HCT116 (cell line): ENCODE data around the gene C8A. TPM values are rescaled to one million over a fixed set of nuclear protein-coding genes. Genes with fewer than 3 reads are reported as not detected.

Experiments
- ATAC-seq: fragments of 200-7000 bp; cut with Tn5 transposase; 2 replicates; pipeline ENCODE4 v1.9.1; 2020; ENCODE audit warnings: mild to moderate bottlenecking, moderate library complexity
- BruUV-seq: library from RNA; stranded (reverse); fragments of 400-500 nt; replicated peaks from 2 replicates; lab custom pipeline; 2021; lab: Mats Ljungman, UMichigan
- CTCF ChIA-PET: fragments of 300-600 bp; sonication (Branson Sonifier 250); formaldehyde crosslinking; loops from one replicate; lab custom pipeline; 2021; ENCODE audit warnings: antibody characterized with exemption; lab: Charles Lee
- POLR2A ChIA-PET: fragments of 300-600, 350-600 bp; sonication (Branson Sonifier 250); formaldehyde crosslinking; loops from one replicate; lab custom pipeline; 2021; ENCODE audit warnings: antibody characterized with exemption; lab: Charles Lee
- RAD21 ChIA-PET, 2 experiments: fragments of 300-600 bp; sonication (Branson Sonifier 250); formaldehyde crosslinking; loops; one replicate each; lab custom pipeline; 2023; ENCODE audit warnings: low total read pairs in 2 of 2; ENCODE audit not compliant: uncharacterized antibody in 2 of 2, unreplicated experiment in 2 of 2, low non-redundant PET in 1 of 2; lab: Charles Lee
- DNase-seq: peaks from one replicate; pipeline ENCODE4 v3.0.0-alpha.2; 2010; ENCODE audit warnings: low read depth, low spot score
- H2AFZ ChIP-seq: fragments of 200-600 bp; shearing (Covaris generic), sonication (generic); 2 replicates; pipeline ENCODE4 v1.6.1; 2017; ENCODE audit warnings: low read depth, mixed run types, mixed read lengths, antibody characterized with exemption, low read length; ENCODE audit not compliant: poor library complexity, severe bottlenecking
- H3K27ac ChIP-seq: 2 replicates; pipeline ENCODE4 v1.5.1; 2012; ENCODE audit warnings: low read depth, low read length
- H3K27me3 ChIP-seq: fragments of 200-600 bp; sonication (generic); 2 replicates; pipeline ENCODE4 v1.6.1; 2016; ENCODE audit warnings: mixed run types, low read length, mixed read lengths; ENCODE audit not compliant: insufficient read depth
- H3K36me3 ChIP-seq, 2 experiments: fragments of 200-500 bp in 1 of 2; fragments of 200-600 bp in 1 of 2; sonication (Bioruptor generic) in 1 of 2; sonication (generic) in 1 of 2; 2 replicates each; pipeline versions ENCODE4 v1.5.1 to v1.6.1; 2014 to 2016; ENCODE audit warnings: low read length in 2 of 2, inconsistent platforms in 1 of 2, mixed read lengths in 1 of 2, mixed run types in 1 of 2; ENCODE audit not compliant: insufficient read depth in 2 of 2, control insufficient read depth in 1 of 2
- H3K4me1 ChIP-seq, 2 experiments: fragments of 200-600 bp in 1 of 2; sonication (generic) in 1 of 2; 2 replicates each; pipeline versions ENCODE4 v1.5.1 to v1.6.1; 2012 to 2017; ENCODE audit warnings: low read length in 2 of 2, inconsistent platforms in 1 of 2, mild to moderate bottlenecking in 1 of 2, mixed read lengths in 1 of 2, mixed run types in 1 of 2, moderate library complexity in 1 of 2; ENCODE audit not compliant: insufficient read depth in 2 of 2, control insufficient read depth in 1 of 2
- H3K4me2 ChIP-seq: fragments of 200-600 bp; sonication (generic); 2 replicates; pipeline ENCODE4 v1.6.1; 2017; ENCODE audit warnings: mixed run types, low read length, mixed read lengths
- H3K4me3 ChIP-seq, 2 experiments: fragments of 200-600 bp in 1 of 2; sonication (generic) in 1 of 2; replicated peaks in 1 of 2; 2 replicates each; pipeline ENCODE4 v1.5.1; 2011 to 2016; ENCODE audit warnings: low read length in 2 of 2, control low read depth in 1 of 2, low read depth in 1 of 2, mild to moderate bottlenecking in 1 of 2, mixed read lengths in 1 of 2, mixed run types in 1 of 2
- H3K79me2 ChIP-seq: fragments of 200-600 bp; sonication (generic); 2 replicates; pipeline ENCODE4 v1.6.1; 2017; ENCODE audit warnings: mild to moderate bottlenecking, mixed run types, low read length, moderate library complexity, mixed read lengths; ENCODE audit not compliant: insufficient read depth
- H3K9ac ChIP-seq: fragments of 200-600 bp; sonication (generic); 2 replicates; pipeline ENCODE4 v1.6.1; 2016; ENCODE audit warnings: low read length, mixed read lengths
- H3K9me2 ChIP-seq: fragments of 200-600 bp; sonication (generic), shearing (Covaris generic); 2 replicates; pipeline ENCODE4 v1.6.1; 2017; ENCODE audit warnings: mixed run types, mild to moderate bottlenecking, moderate library complexity; ENCODE audit not compliant: insufficient read depth
- H3K9me3 ChIP-seq, 2 experiments: fragments of 200-500 bp in 1 of 2; fragments of 200-600 bp in 1 of 2; sonication (Bioruptor generic) in 1 of 2; sonication (generic) in 1 of 2; 2 replicates each; pipeline ENCODE4 v1.6.1; 2014 to 2017; ENCODE audit warnings: low read length in 2 of 2, mixed read lengths in 2 of 2, inconsistent platforms in 1 of 2, low read depth in 1 of 2, mild to moderate bottlenecking in 1 of 2, mixed run types in 1 of 2, moderate library complexity in 1 of 2; ENCODE audit not compliant: control insufficient read depth in 1 of 2, insufficient read depth in 1 of 2
- H4K20me1 ChIP-seq: fragments of 200-600 bp; sonication (generic), shearing (Covaris generic); 2 replicates; pipeline ENCODE4 v1.6.1; 2017; ENCODE audit warnings: mixed run types, mild to moderate bottlenecking, moderate library complexity; ENCODE audit not compliant: insufficient read depth
- EGR1 ChIP-seq: IDR thresholded peaks from 2 replicates; pipeline ENCODE4 v1.6.1; 2012; ENCODE audit warnings: low read depth
- EZH2 ChIP-seq: fragments of 200-600 bp; sonication (generic); IDR thresholded peaks from 2 replicates; pipeline ENCODE4 v1.6.1; 2017; ENCODE audit warnings: antibody characterized with exemption, mixed run types
- EZH2phosphoT487 ChIP-seq: fragments of 200-600 bp; IDR thresholded peaks from 2 replicates; pipeline ENCODE4 v1.6.1; 2018; ENCODE audit warnings: antibody characterized with exemption, borderline replicate concordance
- JUND ChIP-seq: IDR thresholded peaks from 2 replicates; pipeline ENCODE4 v1.6.1; 2012
- POLR2A ChIP-seq: IDR thresholded peaks from 2 replicates; pipeline ENCODE4 v1.7.0; 2011; ENCODE audit warnings: borderline replicate concordance; ENCODE audit not compliant: insufficient read depth, insufficient read length; ENCODE audit errors: extremely low read depth
- POLR2AphosphoS5 ChIP-seq: IDR thresholded peaks from 2 replicates; pipeline ENCODE4 v1.6.1; 2011; ENCODE audit warnings: mild to moderate bottlenecking, low read depth, low read length, moderate library complexity
- TCF7L2 ChIP-seq: IDR thresholded peaks from 2 replicates; pipeline ENCODE4 v1.7.0; 2011; ENCODE audit warnings: borderline replicate concordance, inconsistent platforms; ENCODE audit not compliant: insufficient read depth, insufficient read length; ENCODE audit errors: extremely low read depth
- intact Hi-C: fragments of 100-400 bp; cut with micrococcal nuclease; formaldehyde crosslinking; loops from 2 replicates; pipeline ENCODE4 v1.10.0; 2022
- total RNA-seq: library from RNA; stranded (reverse); gene quantifications from one replicate; pipeline ENCODE4 v1.2.1, GENCODE V29; 2021; ENCODE audit not compliant: unreplicated experiment
- TF ChIP-seq, protein P1 (sequence below): IDR thresholded peaks from 2 replicates; pipeline ENCODE4 v1.6.1; 2012; ENCODE audit warnings: low read depth
- TF ChIP-seq, protein P2 (sequence below): IDR thresholded peaks from 2 replicates; pipeline ENCODE4 v1.6.1; 2012

Gene C8A
- total RNA-seq, 1 experiment from 2014 or later = 0.10 TPM

DNA sequence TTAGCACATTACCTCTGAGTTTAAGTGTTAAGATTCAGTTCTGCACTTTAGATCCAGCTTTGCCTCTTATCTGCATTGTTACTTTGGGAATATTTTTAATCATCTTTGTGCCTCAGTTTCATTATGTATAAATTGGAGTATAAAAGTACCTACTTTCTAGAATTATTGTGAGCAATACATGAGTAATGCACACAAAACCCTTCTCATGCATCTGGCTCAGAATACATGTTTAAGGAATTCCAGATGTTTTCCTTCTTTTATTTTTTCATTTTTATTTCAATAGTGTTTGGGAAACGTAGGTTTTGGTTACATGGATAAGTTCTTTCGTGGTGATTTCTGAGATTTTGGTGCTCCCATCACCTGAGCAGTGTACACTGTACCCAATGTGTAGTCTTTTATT lies 14.2 kb downstream of the C8A start (continued):
- TF ChIP-seq, protein P1, sequence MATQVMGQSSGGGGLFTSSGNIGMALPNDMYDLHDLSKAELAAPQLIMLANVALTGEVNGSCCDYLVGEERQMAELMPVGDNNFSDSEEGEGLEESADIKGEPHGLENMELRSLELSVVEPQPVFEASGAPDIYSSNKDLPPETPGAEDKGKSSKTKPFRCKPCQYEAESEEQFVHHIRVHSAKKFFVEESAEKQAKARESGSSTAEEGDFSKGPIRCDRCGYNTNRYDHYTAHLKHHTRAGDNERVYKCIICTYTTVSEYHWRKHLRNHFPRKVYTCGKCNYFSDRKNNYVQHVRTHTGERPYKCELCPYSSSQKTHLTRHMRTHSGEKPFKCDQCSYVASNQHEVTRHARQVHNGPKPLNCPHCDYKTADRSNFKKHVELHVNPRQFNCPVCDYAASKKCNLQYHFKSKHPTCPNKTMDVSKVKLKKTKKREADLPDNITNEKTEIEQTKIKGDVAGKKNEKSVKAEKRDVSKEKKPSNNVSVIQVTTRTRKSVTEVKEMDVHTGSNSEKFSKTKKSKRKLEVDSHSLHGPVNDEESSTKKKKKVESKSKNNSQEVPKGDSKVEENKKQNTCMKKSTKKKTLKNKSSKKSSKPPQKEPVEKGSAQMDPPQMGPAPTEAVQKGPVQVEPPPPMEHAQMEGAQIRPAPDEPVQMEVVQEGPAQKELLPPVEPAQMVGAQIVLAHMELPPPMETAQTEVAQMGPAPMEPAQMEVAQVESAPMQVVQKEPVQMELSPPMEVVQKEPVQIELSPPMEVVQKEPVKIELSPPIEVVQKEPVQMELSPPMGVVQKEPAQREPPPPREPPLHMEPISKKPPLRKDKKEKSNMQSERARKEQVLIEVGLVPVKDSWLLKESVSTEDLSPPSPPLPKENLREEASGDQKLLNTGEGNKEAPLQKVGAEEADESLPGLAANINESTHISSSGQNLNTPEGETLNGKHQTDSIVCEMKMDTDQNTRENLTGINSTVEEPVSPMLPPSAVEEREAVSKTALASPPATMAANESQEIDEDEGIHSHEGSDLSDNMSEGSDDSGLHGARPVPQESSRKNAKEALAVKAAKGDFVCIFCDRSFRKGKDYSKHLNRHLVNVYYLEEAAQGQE = no peak

DNA sequence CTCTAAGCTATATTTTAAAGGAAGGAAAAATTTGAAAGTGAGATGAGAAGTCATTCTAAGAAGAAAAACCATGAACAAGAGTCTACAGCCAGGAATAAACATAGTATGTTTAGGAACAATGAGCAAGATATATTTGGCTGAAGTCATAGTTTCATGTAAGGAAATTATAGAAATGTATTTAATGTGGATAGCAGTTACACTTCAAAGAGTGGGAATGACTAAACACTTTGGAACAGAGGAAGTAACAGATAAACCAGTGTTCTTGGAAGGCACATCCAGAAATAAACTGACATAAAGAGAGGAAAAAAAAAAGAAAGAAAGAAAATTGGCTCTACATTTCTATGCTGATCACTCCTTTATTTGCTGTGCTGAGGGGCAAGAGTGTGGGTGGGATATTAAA lies 18.0 kb downstream of the C8A start:
- Histone ChIP-seq H3K4me2 (no peak overlapping the region), H3K9me3 (no peaks in the 10 kb centered on the region), H3K9ac (no peak overlapping the region), H4K20me1 (no peaks in the 10 kb centered on the region), H3K27me3 (peaks cover 24% of the 10 kb centered on the region), H2AFZ (no peak overlapping the region), H3K4me1 (no peaks in the 10 kb centered on the region), H3K4me3 (no peak overlapping the region), H3K9me2 (no peaks in the 10 kb centered on the region), H3K27ac (no peak overlapping the region), H3K36me3 (no peaks in the 10 kb centered on the region), H3K79me2 (no peaks in the 10 kb centered on the region)
- no TSS peak for BruUV-seq
- DNase-seq (no peak), ATAC-seq (no peak)
- intact Hi-C loops = no loop called here
- CTCF ChIA-PET = no interaction called here
- RAD21 ChIA-PET = no interaction called here
- TF ChIP-seq POLR2A (no peak), POLR2AphosphoS5 (no peak), EGR1 (no peak), EZH2phosphoT487 (no peak), JUND (no peak), EZH2 (no peak), TCF7L2 (no peak)
- TF ChIP-seq, protein P1 = no peak
- TF ChIP-seq, protein P2, sequence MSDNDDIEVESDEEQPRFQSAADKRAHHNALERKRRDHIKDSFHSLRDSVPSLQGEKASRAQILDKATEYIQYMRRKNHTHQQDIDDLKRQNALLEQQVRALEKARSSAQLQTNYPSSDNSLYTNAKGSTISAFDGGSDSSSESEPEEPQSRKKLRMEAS = no peak
- TF ChIP-seq, all 23 proteins: peak for 0
- POLR2A ChIA-PET = no interaction called here
